ENCODE measurements around the gene NR2E1. TPM values are rescaled to one million over a fixed set of nuclear protein-coding genes. Genes with fewer than 3 reads are reported as not detected.

The NR2E1 gene
- polyA plus RNA-seq, 1 donor (not counting 4 experiments of a cell fraction or from before 2014, with no cell fraction given): 0.04 TPM

DNA sequence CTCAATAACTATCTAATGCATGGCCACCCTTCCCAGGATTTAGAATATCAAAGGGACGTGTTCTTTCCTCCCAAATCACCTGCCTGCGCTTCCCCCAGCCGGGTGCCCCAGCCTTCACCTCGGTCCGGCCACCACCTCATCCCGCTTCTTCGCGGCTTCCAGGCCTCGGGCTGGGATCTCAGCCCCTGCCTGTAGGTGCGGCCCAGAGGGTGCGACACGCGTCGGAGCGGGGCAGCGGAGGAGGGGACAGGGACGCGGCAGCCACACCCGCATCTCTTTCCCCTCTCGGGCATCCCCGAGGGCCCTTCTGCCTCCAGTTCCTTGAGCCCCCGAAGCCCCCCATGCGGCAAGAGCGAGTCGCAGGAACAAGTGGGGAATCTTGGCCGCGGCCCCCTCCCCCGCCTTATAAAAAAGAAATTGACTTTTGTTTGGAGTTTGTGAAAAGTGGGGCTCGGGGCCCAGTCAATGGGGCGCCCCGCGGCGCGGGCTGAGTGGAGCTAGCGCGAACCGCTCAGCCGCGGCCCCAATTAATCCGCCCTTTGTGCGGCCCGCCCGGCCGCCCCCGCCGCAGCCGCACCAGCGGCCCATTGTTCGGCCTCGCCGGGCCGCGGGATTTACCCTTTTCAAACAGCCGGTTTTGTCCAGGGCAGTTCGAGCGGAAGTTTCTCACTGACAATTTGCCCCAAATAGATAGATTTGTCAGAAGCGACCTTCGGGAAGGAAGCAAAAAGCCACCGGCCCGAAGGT lies 8.4 kb upstream of the NR2E1 start:
- H3K36me3 ChIP-seq (ENCODE audit: control insufficient read depth in 2 of 2, extremely low read depth in 1 of 2, insufficient read depth in 2 of 2, low read length in 2 of 2): no peaks in the 10 kb centered on the region
- DNase-seq (ENCODE audit: low read depth, low spot score): no peak
- no peaks in the 10 kb centered on the region for H4K20me1 ChIP-seq (ENCODE audit: control insufficient read depth, extremely low read depth, insufficient read depth, low read length)
- no peak for FAIRE-seq
- dilution Hi-C loops (cut with MboI; ENCODE audit: extremely low pct_ligation_motif_present, low sequenced_read_pairs): no loop called here
- no peaks in the 10 kb centered on the region for H3K9me3 ChIP-seq (ENCODE audit: control insufficient read depth, low read depth, low read length)
- H3K27me3 ChIP-seq (ENCODE audit: control insufficient read depth, extremely low read depth, insufficient read depth, low read length): peaks cover 56% of the 10 kb centered on the region
- H3K79me2 ChIP-seq (ENCODE audit: control insufficient read depth, insufficient read depth, low read length): no peaks in the 10 kb centered on the region
- peak overlapping the region in 2 of 3 experiments; percentile 25 to 32 for H3K4me3 ChIP-seq (ENCODE audit: control insufficient read depth in 2 of 3, extremely low read depth in 1 of 3, insufficient read depth in 2 of 3, low read depth in 1 of 3, low read length in 3 of 3)
- no peak overlapping the region for H3K9ac ChIP-seq (ENCODE audit: control insufficient read depth, extremely low read depth, insufficient read depth, low read length)
- TF ChIP-seq EZH2 (IDR thresholded peaks at IDR 0.05; ENCODE audit: low read length): peak; percentile 54
- TF ChIP-seq, protein P1, sequence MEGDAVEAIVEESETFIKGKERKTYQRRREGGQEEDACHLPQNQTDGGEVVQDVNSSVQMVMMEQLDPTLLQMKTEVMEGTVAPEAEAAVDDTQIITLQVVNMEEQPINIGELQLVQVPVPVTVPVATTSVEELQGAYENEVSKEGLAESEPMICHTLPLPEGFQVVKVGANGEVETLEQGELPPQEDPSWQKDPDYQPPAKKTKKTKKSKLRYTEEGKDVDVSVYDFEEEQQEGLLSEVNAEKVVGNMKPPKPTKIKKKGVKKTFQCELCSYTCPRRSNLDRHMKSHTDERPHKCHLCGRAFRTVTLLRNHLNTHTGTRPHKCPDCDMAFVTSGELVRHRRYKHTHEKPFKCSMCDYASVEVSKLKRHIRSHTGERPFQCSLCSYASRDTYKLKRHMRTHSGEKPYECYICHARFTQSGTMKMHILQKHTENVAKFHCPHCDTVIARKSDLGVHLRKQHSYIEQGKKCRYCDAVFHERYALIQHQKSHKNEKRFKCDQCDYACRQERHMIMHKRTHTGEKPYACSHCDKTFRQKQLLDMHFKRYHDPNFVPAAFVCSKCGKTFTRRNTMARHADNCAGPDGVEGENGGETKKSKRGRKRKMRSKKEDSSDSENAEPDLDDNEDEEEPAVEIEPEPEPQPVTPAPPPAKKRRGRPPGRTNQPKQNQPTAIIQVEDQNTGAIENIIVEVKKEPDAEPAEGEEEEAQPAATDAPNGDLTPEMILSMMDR (optimal IDR thresholded peaks at IDR 0.05 in 1 of 3, IDR thresholded peaks at IDR 0.05 in 1 of 3, conservative IDR thresholded peaks at IDR 0.05 in 1 of 3; ENCODE audit: extremely low read depth in 1 of 3, insufficient read depth in 2 of 3, low read length in 3 of 3): no peak
- H3K4me2 ChIP-seq (ENCODE audit: control insufficient read depth, extremely low read depth, insufficient read depth, low read depth, low read length): peak overlapping the region; percentile 20
- no peak overlapping the region for H2AFZ ChIP-seq (ENCODE audit: control insufficient read depth, low read length)
- peaks cover 19% of the 10 kb centered on the region for H3K4me1 ChIP-seq (ENCODE audit: control insufficient read depth, extremely low read depth, insufficient read depth, low read length)
- H3K27ac ChIP-seq (ENCODE audit: control insufficient read depth, insufficient read depth, low read length): no peak overlapping the region
- H3K9me1 ChIP-seq (ENCODE audit: control insufficient read depth, extremely low read depth, insufficient read depth, low read length): no peaks in the 10 kb centered on the region

GRCh38 chr6:108157981-108158525 lies 7.8 kb upstream of the NR2E1 start:
- H3K27me3 ChIP-seq (ENCODE audit: control insufficient read depth, extremely low read depth, insufficient read depth, low read length): peaks cover 62% of the 10 kb centered on the region
- no peak for DNase-seq (ENCODE audit: low read depth, low spot score)
- dilution Hi-C loops (cut with MboI; ENCODE audit: extremely low pct_ligation_motif_present, low sequenced_read_pairs): no loop called here
- no peak overlapping the region for H3K9ac ChIP-seq (ENCODE audit: control insufficient read depth, extremely low read depth, insufficient read depth, low read length)
- H3K4me2 ChIP-seq (ENCODE audit: control insufficient read depth, extremely low read depth, insufficient read depth, low read depth, low read length): peak overlapping the region; percentile 20
- no peaks in the 10 kb centered on the region for H3K9me1 ChIP-seq (ENCODE audit: control insufficient read depth, extremely low read depth, insufficient read depth, low read length)
- H2AFZ ChIP-seq (ENCODE audit: control insufficient read depth, low read length): no peak overlapping the region
- H4K20me1 ChIP-seq (ENCODE audit: control insufficient read depth, extremely low read depth, insufficient read depth, low read length): no peaks in the 10 kb centered on the region
- no peaks in the 10 kb centered on the region for H3K9me3 ChIP-seq (ENCODE audit: control insufficient read depth, low read depth, low read length)
- no peaks in the 10 kb centered on the region for H3K36me3 ChIP-seq (ENCODE audit: control insufficient read depth in 2 of 2, extremely low read depth in 1 of 2, insufficient read depth in 2 of 2, low read length in 2 of 2)
- H3K4me1 ChIP-seq (ENCODE audit: control insufficient read depth, extremely low read depth, insufficient read depth, low read length): peaks cover 24% of the 10 kb centered on the region
- no peak for FAIRE-seq
- peak overlapping the region in 2 of 3 experiments; percentile 25 to 32 for H3K4me3 ChIP-seq (ENCODE audit: control insufficient read depth in 2 of 3, extremely low read depth in 1 of 3, insufficient read depth in 2 of 3, low read depth in 1 of 3, low read length in 3 of 3)
- TF ChIP-seq, protein P1 (optimal IDR thresholded peaks at IDR 0.05 in 1 of 3, IDR thresholded peaks at IDR 0.05 in 1 of 3, conservative IDR thresholded peaks at IDR 0.05 in 1 of 3; ENCODE audit: extremely low read depth in 1 of 3, insufficient read depth in 2 of 3, low read length in 3 of 3): no peak
- peak; percentile 96 for TF ChIP-seq EZH2 (IDR thresholded peaks at IDR 0.05; ENCODE audit: low read length)
- no peak overlapping the region for H3K27ac ChIP-seq (ENCODE audit: control insufficient read depth, insufficient read depth, low read length)
- no peaks in the 10 kb centered on the region for H3K79me2 ChIP-seq (ENCODE audit: control insufficient read depth, insufficient read depth, low read length)

Measured in keratinocyte (primary cell).